H1 (cell line): ENCODE results near the gene TTLL5. TPM values are rescaled to one million over a fixed set of nuclear protein-coding genes. Genes with fewer than 3 reads are reported as not detected.

Source experiments
- CTCF ChIA-PET: fragments of 300-600 bp; sonication (Branson Sonifier 250); formaldehyde crosslinking; loops from one replicate; lab custom pipeline; 2021; ENCODE audit not compliant: partially characterized antibody; lab: Charles Lee
- POLR2A ChIA-PET: fragments of 300-600 bp; sonication (Branson Sonifier 250); formaldehyde crosslinking; loops from one replicate; lab custom pipeline; 2021; ENCODE audit warnings: inconsistent platforms; ENCODE audit not compliant: partially characterized antibody; lab: Charles Lee
- DNase-seq, 2 experiments: peaks; one replicate each; pipeline versions ENCODE4 v3.0.0 to v3.0.0-alpha.2; 2010 to 2022; ENCODE audit warnings: low spot score in 2 of 2, low read depth in 1 of 2, mixed read lengths in 1 of 2
- FAIRE-seq: peaks from 2 replicates; lab custom pipeline; 2011; peaks lifted over from hg19 to GRCh38; lab: Jason Lieb, UNC
- H2AFZ ChIP-seq: 2 replicates; pipeline ENCODE4 v1.8.1; 2012; ENCODE audit warnings: low read length, inconsistent platforms
- H2AK5ac ChIP-seq: 2 replicates; pipeline ENCODE4 v1.6.1; 2013; ENCODE audit warnings: low read depth, low read length
- H2BK120ac ChIP-seq: replicated peaks from 2 replicates; pipeline ENCODE3; 2013; ENCODE audit warnings: low read depth, low read length, inconsistent platforms
- H2BK12ac ChIP-seq: 2 replicates; pipeline ENCODE4 v1.6.1; 2013; ENCODE audit warnings: low read depth, low read length
- H2BK15ac ChIP-seq: 2 replicates; pipeline ENCODE4 v1.6.1; 2013; ENCODE audit warnings: low read length
- H2BK20ac ChIP-seq: 2 replicates; pipeline ENCODE4 v1.6.1; 2013; ENCODE audit warnings: low read length
- H2BK5ac ChIP-seq: 2 replicates; pipeline ENCODE4 v1.6.1; 2013; ENCODE audit warnings: low read depth, low read length
- H3K14ac ChIP-seq: 2 replicates; pipeline ENCODE4 v1.6.1; 2013; ENCODE audit warnings: inconsistent platforms; ENCODE audit not compliant: insufficient read length
- H3K18ac ChIP-seq: 2 replicates; pipeline ENCODE4 v1.6.1; 2013; ENCODE audit warnings: low read length; ENCODE audit errors: extremely low read depth
- H3K23ac ChIP-seq: 2 replicates; pipeline ENCODE4 v1.6.1; 2013; ENCODE audit warnings: inconsistent platforms; ENCODE audit not compliant: insufficient read length
- H3K23me2 ChIP-seq: 2 replicates; pipeline ENCODE4 v1.6.1; 2013; ENCODE audit warnings: low read depth, low read length
- H3K27ac ChIP-seq: 2 replicates; pipeline ENCODE4 v1.6.1; 2011; ENCODE audit warnings: low read depth, low read length, inconsistent platforms
- H3K27me3 ChIP-seq, 4 experiments: replicated peaks in 1 of 4; 1 replicate in 1 of 4; 2 replicates in 3 of 4; pipeline versions ENCODE4 v1.6.1 to v1.8.1; 2011 to 2013; ENCODE audit warnings: low read length in 3 of 4, mild to moderate bottlenecking in 3 of 4, inconsistent platforms in 2 of 4, mixed read lengths in 2 of 4, moderate library complexity in 1 of 4; ENCODE audit not compliant: control insufficient read depth in 3 of 4, insufficient read depth in 3 of 4; ENCODE audit errors: extremely low read depth in 1 of 4
- H3K36me3 ChIP-seq, 4 experiments: 2 replicates each; pipeline versions ENCODE4 v1.6.1 to v1.8.1; 2011 to 2013; ENCODE audit warnings: mild to moderate bottlenecking in 4 of 4, low read length in 3 of 4, moderate library complexity in 2 of 4, control low read depth in 1 of 4, inconsistent platforms in 1 of 4; ENCODE audit not compliant: insufficient read depth in 4 of 4, control insufficient read depth in 2 of 4
- H3K4ac ChIP-seq: replicated peaks from 2 replicates; pipeline ENCODE3; 2013; ENCODE audit warnings: low read length, low read depth, mixed read lengths, inconsistent platforms; ENCODE audit not compliant: insufficient read length
- H3K4me1 ChIP-seq, 4 experiments: replicated peaks in 1 of 4; 1 replicate in 1 of 4; 2 replicates in 3 of 4; pipeline versions ENCODE4 v1.6.1 to v1.8.1; 2011 to 2013; ENCODE audit warnings: low read length in 3 of 4, inconsistent platforms in 2 of 4, mixed read lengths in 1 of 4; ENCODE audit not compliant: insufficient read depth in 4 of 4, control insufficient read depth in 3 of 4
- H3K4me2 ChIP-seq, 2 experiments: 2 replicates each; pipeline versions ENCODE4 v1.6.1 to v1.8.1; 2011 to 2013; ENCODE audit warnings: low read depth in 2 of 2, low read length in 2 of 2, control low read depth in 1 of 2, inconsistent platforms in 1 of 2, mild to moderate bottlenecking in 1 of 2; ENCODE audit not compliant: insufficient read depth in 1 of 2
- H3K4me3 ChIP-seq, 4 experiments: fragments of 200-600, 300-600 bp in 1 of 4; sonication (generic), shearing (Covaris generic), sonication (Bioruptor Twin) in 1 of 4; 2 replicates each; pipeline versions ENCODE4 v1.5.1 to v1.8.1; 2011 to 2016; ENCODE audit warnings: low read length in 4 of 4, low read depth in 3 of 4, control low read depth in 2 of 4, inconsistent platforms in 2 of 4, mild to moderate bottlenecking in 2 of 4, mixed read lengths in 1 of 4, moderate library complexity in 1 of 4; ENCODE audit not compliant: insufficient read depth in 2 of 4; ENCODE audit errors: extremely low read depth in 1 of 4
- H3K56ac ChIP-seq: replicated peaks from 2 replicates; pipeline ENCODE3; 2013; ENCODE audit warnings: low read depth, mild to moderate bottlenecking, mixed read lengths, low read length, inconsistent platforms; ENCODE audit not compliant: insufficient read length
- H3K79me1 ChIP-seq: 2 replicates; pipeline ENCODE4 v1.6.1; 2013; ENCODE audit warnings: low read depth, low read length, control low read depth
- H3K79me2 ChIP-seq, 2 experiments: 2 replicates each; pipeline versions ENCODE4 v1.6.1 to v1.8.1; 2012 to 2013; ENCODE audit warnings: low read length in 2 of 2, mild to moderate bottlenecking in 2 of 2, inconsistent platforms in 1 of 2; ENCODE audit not compliant: insufficient read depth in 2 of 2, control insufficient read depth in 1 of 2
- H3K9ac ChIP-seq, 4 experiments: replicated peaks in 1 of 4; 1 replicate in 1 of 4; 2 replicates in 3 of 4; pipeline versions ENCODE4 v1.6.1 to v1.8.1; 2011 to 2013; ENCODE audit warnings: low read depth in 3 of 4, low read length in 3 of 4, control low read depth in 2 of 4, mild to moderate bottlenecking in 2 of 4, moderate library complexity in 2 of 4, inconsistent platforms in 1 of 4; ENCODE audit errors: extremely low read depth in 1 of 4
- H3K9me3 ChIP-seq, 2 experiments: 2 replicates each; pipeline versions ENCODE4 v1.6.1 to v1.8.1; 2012 to 2013; ENCODE audit warnings: mild to moderate bottlenecking in 2 of 2, moderate library complexity in 2 of 2, control low read depth in 1 of 2, inconsistent platforms in 1 of 2, low read depth in 1 of 2, low read length in 1 of 2, mixed read lengths in 1 of 2; ENCODE audit not compliant: insufficient read depth in 2 of 2
- H4K20me1 ChIP-seq, 2 experiments: replicated peaks in 1 of 2; 2 replicates each; pipeline versions ENCODE3 to v1.8.1; 2011 to 2013; ENCODE audit warnings: inconsistent platforms in 2 of 2, low read length in 2 of 2, mild to moderate bottlenecking in 1 of 2; ENCODE audit not compliant: insufficient read depth in 2 of 2, control insufficient read depth in 1 of 2
- H4K5ac ChIP-seq: 2 replicates; pipeline ENCODE4 v1.6.1; 2013; ENCODE audit warnings: low read length, low read depth, mixed read lengths, inconsistent platforms; ENCODE audit not compliant: insufficient read length
- H4K8ac ChIP-seq: 2 replicates; pipeline ENCODE4 v1.8.0; 2013; ENCODE audit warnings: mild to moderate bottlenecking, moderate library complexity, low read length, inconsistent platforms; ENCODE audit not compliant: insufficient read depth; ENCODE audit errors: extremely low read depth
- H4K91ac ChIP-seq: replicated peaks from 2 replicates; pipeline ENCODE3; 2013; ENCODE audit warnings: low read length, mixed read lengths, inconsistent platforms; ENCODE audit not compliant: insufficient read length
- ASH2L ChIP-seq: fragments of 200-600, 300-600 bp; sonication (generic); IDR thresholded peaks from one replicate; pipeline ENCODE4 v1.7.1; 2017; ENCODE audit warnings: low read length
- BACH1 ChIP-seq: IDR thresholded peaks from 2 replicates; pipeline ENCODE4 v1.6.1; 2012; ENCODE audit warnings: low read length, improper control_type of control experiment
- BCL11A ChIP-seq, 2 experiments: IDR thresholded peaks; one replicate each; pipeline ENCODE4 v1.6.1; 2011; ENCODE audit warnings: low read depth in 2 of 2, low read length in 2 of 2, mild to moderate bottlenecking in 2 of 2
- EZH2 ChIP-seq: fragments of 200-600 bp; sonication (generic); IDR thresholded peaks from 2 replicates; pipeline ENCODE4 v1.7.1; 2012; ENCODE audit warnings: low read depth, mild to moderate bottlenecking, moderate library complexity, low read length, inconsistent platforms; ENCODE audit not compliant: severe bottlenecking
- JUN ChIP-seq: IDR thresholded peaks from 2 replicates; pipeline ENCODE4 v1.6.1; 2011; ENCODE audit warnings: low read depth, mild to moderate bottlenecking, improper control_type of control experiment, low read length
- POLR2A ChIP-seq, 2 experiments: IDR thresholded peaks; 1 replicate in 1 of 2; 2 replicates in 1 of 2; pipeline ENCODE4 v1.6.1; 2011; ENCODE audit warnings: low read depth in 2 of 2, low read length in 2 of 2, mild to moderate bottlenecking in 2 of 2; ENCODE audit errors: control extremely low read depth in 1 of 2
- RAD21 ChIP-seq, 2 experiments: IDR thresholded peaks in 1 of 2; conservative IDR thresholded peaks in 1 of 2; 2 replicates each; pipeline ENCODE4 v1.6.1; 2011; ENCODE audit warnings: low read depth in 2 of 2, low read length in 2 of 2, improper control_type of control experiment in 1 of 2, inconsistent platforms in 1 of 2, mild to moderate bottlenecking in 1 of 2, moderate library complexity in 1 of 2
- YY1 ChIP-seq: IDR thresholded peaks from 2 replicates; pipeline ENCODE4 v1.6.1; 2011; ENCODE audit warnings: low read depth, mild to moderate bottlenecking, low read length
- ZNF274 ChIP-seq: IDR thresholded peaks from 2 replicates; pipeline ENCODE4 v1.7.0; 2012; ENCODE audit warnings: low read length, borderline replicate concordance; ENCODE audit errors: extremely low read depth
- WGBS, 2 experiments: shearing (Covaris generic) in 1 of 2; methylation state at CpG; one replicate each; pipeline versions ENCODE4 v1.1.6 to v1.1.7; 2013 to 2015; ENCODE audit warnings: low lambda C conversion rate in 2 of 2, mixed read lengths in 2 of 2, inconsistent platforms in 1 of 2, low coverage in 1 of 2, missing lambda C conversion rate in 1 of 2; ENCODE audit not compliant: insufficient replicate concordance in 2 of 2, insufficient coverage in 1 of 2, insufficient read length in 1 of 2; ENCODE audit errors: extremely low coverage in 1 of 2, missing lambda C conversion rate in 1 of 2; 5-methylcytosine and 5-hydroxymethylcytosine counted together
- polyA plus RNA-seq, 7 experiments: library from polyadenylated mRNA; depleted of rRNA in 3 of 7; stranded (reverse) in 5 of 7; unstranded in 2 of 7; fragments of >200 nt in 5 of 7; fragments of 200-250 nt in 2 of 7; gene quantifications; 1 replicate in 5 of 7; 2 replicates in 1 of 7; 4 replicates in 1 of 7; pipeline versions ENCODE4 v1.2.1 to v1.2.3, GENCODE V29; 2011 to 2013; ENCODE audit warnings: missing spikeins in 2 of 7, mixed read lengths in 2 of 7
- total RNA-seq: library from RNA; stranded (reverse); fragmentation: NEBNext Ultra II Directional; extraction: Animal tissue kit (Norgen Biotek cat#: 25700); gene quantifications from 2 replicates; pipeline ENCODE4 v1.2.1, GENCODE V29; 2021
- TF ChIP-seq, protein P1 (sequence below): IDR thresholded peaks from 2 replicates; pipeline ENCODE4 v1.6.1; 2011; ENCODE audit warnings: low read depth, mild to moderate bottlenecking, low read length; ENCODE audit not compliant: insufficient read depth
- TF ChIP-seq, protein P2 (sequence below), 3 experiments: IDR thresholded peaks; 1 replicate in 2 of 3; 2 replicates in 1 of 3; pipeline versions ENCODE4 v1.5.1 to v1.6.1; 2011; ENCODE audit warnings: low read length in 3 of 3, mild to moderate bottlenecking in 3 of 3, inconsistent platforms in 2 of 3, low read depth in 1 of 3, moderate library complexity in 1 of 3; ENCODE audit not compliant: insufficient read depth in 1 of 3; ENCODE audit errors: control extremely low read depth in 1 of 3

TTLL5 gene
- total and polyA plus RNA-seq, 2 of the 8 experiments (the other 6 are each of a cell fraction or from before 2014, with no cell fraction given): 16.1 to 45.9 TPM

DNA sequence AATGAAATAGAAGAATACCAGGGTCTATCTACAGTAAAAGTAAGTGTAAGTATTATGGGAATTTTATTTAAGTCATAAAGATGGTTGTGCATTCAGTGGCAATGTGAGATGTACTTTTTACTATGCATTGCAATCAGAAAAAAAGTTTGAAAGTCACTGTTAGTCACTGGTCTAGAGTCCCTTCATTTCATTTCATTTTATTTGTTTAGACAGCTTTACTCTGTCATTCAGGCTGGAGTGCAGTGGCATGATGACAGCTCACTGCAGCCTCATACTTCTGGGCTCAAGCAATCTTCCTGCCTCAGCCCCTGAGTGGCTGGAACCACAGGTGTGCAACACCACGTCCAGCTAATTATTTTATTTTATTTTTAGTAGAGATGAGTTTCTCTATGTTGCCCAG, 278.2 kb downstream of the TTLL5 start:
- H4K8ac ChIP-seq: no peak overlapping the region
- no peak overlapping the region for H2BK12ac ChIP-seq
- no peaks in the 10 kb centered on the region for H3K79me1 ChIP-seq
- FAIRE-seq (no peak), DNase-seq (no peak)
- H3K9me3 ChIP-seq: no peaks in the 10 kb centered on the region
- peaks cover 0 to 2% (median 0%) of the 10 kb centered on the region in 4 experiments; a peak in 1 of 7 replicates for H3K4me1 ChIP-seq
- H3K4me3 ChIP-seq: no peak overlapping the region
- POLR2A ChIA-PET: no interaction called here
- no peaks in the 10 kb centered on the region for H3K27me3 ChIP-seq
- no peak overlapping the region for H2AFZ ChIP-seq
- H3K23me2 ChIP-seq: no peaks in the 10 kb centered on the region
- H2BK5ac ChIP-seq: no peak overlapping the region
- H3K56ac ChIP-seq: no peak overlapping the region
- no peak overlapping the region for H3K14ac ChIP-seq
- 100% methylated on average over 1 of the region's 1 CpG; no CpG with 5 or more reads in 1 of the 2 experiments for WGBS, 2 experiments
- CTCF ChIA-PET: interaction anchor here (0.6 to 2.0 kb wide), 7 partner anchors 18 to 379 kb away, joined by 3 to 5 read pairs (median 4); no protein-coding TSS in a partner anchor
- H2BK20ac ChIP-seq: no peak overlapping the region
- H3K36me3 ChIP-seq: no peaks in the 10 kb centered on the region
- no peak overlapping the region for H4K91ac ChIP-seq
- no peak overlapping the region for H4K5ac ChIP-seq
- H3K9ac ChIP-seq: no peak overlapping the region
- no peak overlapping the region for H3K4ac ChIP-seq
- no peak overlapping the region for H3K4me2 ChIP-seq
- H2AK5ac ChIP-seq: no peak overlapping the region
- no peak overlapping the region for H3K18ac ChIP-seq
- H3K23ac ChIP-seq: no peak overlapping the region
- no peaks in the 10 kb centered on the region for H4K20me1 ChIP-seq
- H2BK15ac ChIP-seq: no peak overlapping the region
- no peak overlapping the region for H3K27ac ChIP-seq
- no peak overlapping the region for H2BK120ac ChIP-seq
- no peaks in the 10 kb centered on the region for H3K79me2 ChIP-seq
- TF ChIP-seq YY1 (no peak), EZH2 (no peak), RAD21 (IDR thresholded peaks at IDR 0.05 in 1 of 2, conservative IDR thresholded peaks at IDR 0.05 in 1 of 2; ENCODE audit: low read depth in 2 of 2, low read length in 2 of 2) (no peak), ASH2L (no peak), BACH1 (no peak), ZNF274 (no peak), JUN (no peak), POLR2A (IDR thresholded peaks at IDR 0.05; ENCODE audit: control extremely low read depth in 1 of 2, low read depth in 2 of 2, low read length in 2 of 2) (no peak), BCL11A (IDR thresholded peaks at IDR 0.05; ENCODE audit: low read depth in 2 of 2, low read length in 2 of 2) (no peak)
- TF ChIP-seq, protein P1, sequence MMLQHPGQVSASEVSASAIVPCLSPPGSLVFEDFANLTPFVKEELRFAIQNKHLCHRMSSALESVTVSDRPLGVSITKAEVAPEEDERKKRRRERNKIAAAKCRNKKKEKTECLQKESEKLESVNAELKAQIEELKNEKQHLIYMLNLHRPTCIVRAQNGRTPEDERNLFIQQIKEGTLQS: no peak
- TF ChIP-seq, protein P2, sequence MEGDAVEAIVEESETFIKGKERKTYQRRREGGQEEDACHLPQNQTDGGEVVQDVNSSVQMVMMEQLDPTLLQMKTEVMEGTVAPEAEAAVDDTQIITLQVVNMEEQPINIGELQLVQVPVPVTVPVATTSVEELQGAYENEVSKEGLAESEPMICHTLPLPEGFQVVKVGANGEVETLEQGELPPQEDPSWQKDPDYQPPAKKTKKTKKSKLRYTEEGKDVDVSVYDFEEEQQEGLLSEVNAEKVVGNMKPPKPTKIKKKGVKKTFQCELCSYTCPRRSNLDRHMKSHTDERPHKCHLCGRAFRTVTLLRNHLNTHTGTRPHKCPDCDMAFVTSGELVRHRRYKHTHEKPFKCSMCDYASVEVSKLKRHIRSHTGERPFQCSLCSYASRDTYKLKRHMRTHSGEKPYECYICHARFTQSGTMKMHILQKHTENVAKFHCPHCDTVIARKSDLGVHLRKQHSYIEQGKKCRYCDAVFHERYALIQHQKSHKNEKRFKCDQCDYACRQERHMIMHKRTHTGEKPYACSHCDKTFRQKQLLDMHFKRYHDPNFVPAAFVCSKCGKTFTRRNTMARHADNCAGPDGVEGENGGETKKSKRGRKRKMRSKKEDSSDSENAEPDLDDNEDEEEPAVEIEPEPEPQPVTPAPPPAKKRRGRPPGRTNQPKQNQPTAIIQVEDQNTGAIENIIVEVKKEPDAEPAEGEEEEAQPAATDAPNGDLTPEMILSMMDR (IDR thresholded peaks at IDR 0.05; ENCODE audit: control extremely low read depth in 1 of 3, insufficient read depth in 1 of 3, low read depth in 1 of 3, low read length in 3 of 3): no peak
